Cardiac fibroblast (primary cell): ENCODE results near the gene PRKX.
"Not testable (repeated sequence)": the region's sequence is repeated elsewhere in the genome, so short reads cannot be mapped to it uniquely, and the experiment has no call there.

Experiments used
- DNase-seq, 2 donors: peaks; one replicate each; pipeline versions ENCODE4 v3.0.0 to v3.0.0-alpha.2; 2010; ENCODE audit warnings: low read depth in 2 of 2
- H3K4me3 ChIP-seq, 2 donors: replicated peaks in 1 of 2; 1 replicate in 1 of 2; 2 replicates in 1 of 2; pipeline ENCODE4 v1.5.1; 2011; ENCODE audit warnings: low read depth in 2 of 2, low read length in 2 of 2, mild to moderate bottlenecking in 2 of 2, moderate library complexity in 1 of 2
- CTCF ChIP-seq: IDR thresholded peaks from one replicate; pipeline ENCODE4 v1.5.1; 2011; ENCODE audit warnings: low read depth, mild to moderate bottlenecking, low read length, inconsistent platforms

The PRKX gene

GRCh38 chrX:3712870-3713224 is 602 bp downstream of the PRKX start:
- H3K4me3 ChIP-seq = peak overlapping the region; percentile 61 to 66
- DNase-seq = no peak
- no peak for TF ChIP-seq CTCF

- peak overlapping the region; percentile 61 to 66 for H3K4me3 ChIP-seq
- no peak for TF ChIP-seq CTCF
- peak; percentile 36 to 51 for DNase-seq
Measured at GRCh38 chrX:3712051-3712869, 1.2 kb downstream of the PRKX start.

GRCh38 chrX:3711331-3711917 is 2.0 kb downstream of the PRKX start:
- peak overlapping the region; percentile 61 to 66 for H3K4me3 ChIP-seq
- no peak for TF ChIP-seq CTCF
- DNase-seq = peak in 1 of 2 donors; percentile 9

GRCh38 chrX:3707673-3708274 is 5.7 kb downstream of the PRKX start:
- H3K4me3 ChIP-seq, DNase-seq: not testable (repeated sequence)

GRCh38 chrX:3706481-3706880 is 7.0 kb downstream of the PRKX start:
- no peak for DNase-seq
- H3K4me3 ChIP-seq = no peak overlapping the region
- TF ChIP-seq CTCF = no peak

GRCh38 chrX:3703251-3703650 is 10.2 kb downstream of the PRKX start:
- not testable (repeated sequence) for H3K4me3 ChIP-seq, DNase-seq

- not testable (repeated sequence) for H3K4me3 ChIP-seq, DNase-seq
Measured at GRCh38 chrX:3702095-3702494, 11.4 kb downstream of the PRKX start.

GRCh38 chrX:3701445-3701928 is 12.0 kb downstream of the PRKX start:
- not testable (repeated sequence) for H3K4me3 ChIP-seq, DNase-seq
